ENCODE measurements around the gene MTUS2. TPM values are rescaled to one million over a fixed set of nuclear protein-coding genes. Genes with fewer than 3 reads are reported as not detected.

Gene MTUS2
- total RNA-seq, 1 experiment from 2014 or later = 0.35 TPM

DNA sequence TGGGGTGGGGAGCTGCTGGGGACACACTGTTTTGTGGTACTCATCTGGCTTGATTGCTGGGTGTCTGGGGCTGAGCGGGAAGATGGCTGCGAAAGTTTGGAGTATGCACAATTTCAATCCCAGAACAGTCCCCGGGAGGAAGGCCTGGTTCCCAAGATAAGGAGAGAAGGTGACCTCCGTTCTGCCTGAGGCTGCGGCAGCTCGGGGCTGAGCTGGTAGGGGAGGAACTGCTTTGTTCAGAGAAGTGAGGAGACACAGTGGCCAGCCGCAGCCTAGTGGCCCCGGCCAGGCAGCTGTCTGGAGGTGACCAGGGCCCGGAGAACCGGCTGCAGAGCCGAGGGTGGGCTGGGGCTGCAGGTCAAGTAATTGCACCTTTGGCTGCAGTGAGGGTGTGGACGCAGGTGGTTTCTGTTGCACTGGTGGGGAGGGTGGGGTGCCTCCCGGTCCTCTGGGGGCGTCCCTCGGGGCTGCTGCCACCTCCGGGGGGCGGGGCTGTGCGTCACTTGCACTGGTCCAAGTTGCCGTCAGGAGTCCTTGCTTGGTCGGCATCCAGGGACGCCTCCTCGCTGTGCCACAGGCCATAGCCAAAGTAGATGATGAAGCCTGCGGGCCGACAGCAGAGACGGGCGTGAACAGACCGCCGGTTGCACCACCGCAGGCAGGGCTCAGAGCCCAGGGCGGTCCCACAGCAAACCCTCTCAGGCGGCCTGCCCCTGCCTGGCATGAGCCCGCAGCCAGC lies 694.0 kb downstream of the MTUS2 start:
- Histone ChIP-seq H2BK20ac (ENCODE audit: low read depth, low read length, poor library complexity, severe bottlenecking) (no peak overlapping the region), H3K79me1 (ENCODE audit: insufficient read depth, low read depth, low read length, poor library complexity, severe bottlenecking) (no peaks in the 10 kb centered on the region), H3K18ac (ENCODE audit: insufficient read length, low read depth, low read length) (no peak overlapping the region), H3K27ac (ENCODE audit: insufficient read length, low read depth, low read length) (no peak overlapping the region), H2BK15ac (ENCODE audit: low read depth, low read length) (no peak overlapping the region), H2BK12ac (ENCODE audit: insufficient read length, low read depth, low read length) (no peak overlapping the region), H3K14ac (ENCODE audit: insufficient read depth, low read length) (no peak overlapping the region), H3T11ph (ENCODE audit: low read length) (no peak overlapping the region), H3K79me2 (ENCODE audit: insufficient read depth, low read length) (no peaks in the 10 kb centered on the region), H3K4ac (ENCODE audit: low read depth, low read length) (no peak overlapping the region), H3K9ac (ENCODE audit: extremely low read depth, insufficient read length, low read length) (no peak overlapping the region), H3K23ac (ENCODE audit: insufficient read length, low read depth, low read length) (no peak overlapping the region), H3K4me1 (ENCODE audit: insufficient read depth, low read length) (no peaks in the 10 kb centered on the region), H3K23me2 (ENCODE audit: insufficient read length, low read depth, low read length, poor library complexity, severe bottlenecking) (no peaks in the 10 kb centered on the region), H3K9me3 (ENCODE audit: control insufficient read depth, low read depth, low read length) (no peaks in the 10 kb centered on the region), H3K56ac (ENCODE audit: insufficient read length, low read depth, low read length) (no peak overlapping the region), H2AK5ac (ENCODE audit: insufficient read length, low read length) (no peak overlapping the region), H2BK120ac (ENCODE audit: low read depth, low read length, poor library complexity, severe bottlenecking) (no peak overlapping the region), H3K27me3 (ENCODE audit: insufficient read depth, low read length) (no peaks in the 10 kb centered on the region), H3K4me2 (ENCODE audit: insufficient read depth, insufficient read length, low read length) (no peak overlapping the region), H2AFZ (ENCODE audit: low read length) (no peak overlapping the region), H4K5ac (ENCODE audit: insufficient read length, low read depth, low read length) (no peak overlapping the region), H4K20me1 (ENCODE audit: control insufficient read depth, insufficient read depth, insufficient read length) (no peaks in the 10 kb centered on the region), H2BK5ac (ENCODE audit: insufficient read length, low read length) (no peak overlapping the region), H4K8ac (replicated peaks; ENCODE audit: insufficient read length, low read depth, low read length) (no peak overlapping the region), H4K91ac (ENCODE audit: insufficient read length, low read depth, low read length) (no peak overlapping the region)
- no peaks in the 10 kb centered on the region for H3K27me3 Mint-ChIP-seq (ENCODE audit: low read depth)
- WGBS (ENCODE audit: extremely low coverage, insufficient read length, low lambda C conversion rate) = no CpG with 5 or more reads among the region's 32 CpGs
- H3K27ac Mint-ChIP-seq = peak overlapping the region in 1 of 3 experiments; percentile 88; a peak in 2 of 7 replicates
- H3K36me3 Mint-ChIP-seq (ENCODE audit: insufficient read depth in 1 of 3, low read depth in 3 of 3) = peaks cover 39 to 84% (median 65%) of the 10 kb centered on the region in 3 experiments; a peak in 6 of 7 replicates
- no peaks in the 10 kb centered on the region for H3K9me3 Mint-ChIP-seq
- DNase-seq = no peak
- no peaks in the 10 kb centered on the region for H3K4me1 Mint-ChIP-seq
- H3K4me3 Mint-ChIP-seq = no peak overlapping the region
- no peak for TF ChIP-seq CTCF (conservative IDR thresholded peaks at IDR 0.05)

Data from H9 (cell line).